ENCODE results near the gene SHISA3.
A peak's percentile ranks its signal among the peaks of the same experiment; 100 is the strongest.

SHISA3 gene

DNA sequence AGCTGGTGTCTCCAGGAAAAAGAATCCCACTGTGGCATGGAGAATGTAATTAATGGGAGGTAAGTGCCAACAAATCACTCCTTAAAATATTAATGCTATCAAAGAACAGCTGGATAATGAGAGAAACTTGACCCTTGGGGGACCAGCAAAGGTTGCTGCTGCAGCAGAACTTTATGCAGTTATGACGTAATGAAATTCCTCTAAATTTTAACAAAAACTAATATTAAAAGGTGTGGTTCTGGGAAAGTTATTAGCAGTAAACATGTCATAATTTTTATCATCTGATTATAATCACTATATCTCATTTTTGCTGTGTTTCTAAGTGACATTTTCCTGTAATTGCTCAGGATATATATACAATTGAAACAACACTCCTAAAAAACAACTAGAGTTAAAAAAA, 1.7 kb upstream of the SHISA3 start:
- H3K36me3 ChIP-seq (replicated peaks) = no peaks in the 10 kb centered on the region
- in situ Hi-C loops (cut with HindIII; ENCODE audit: low pct_ligation_motif_present, low sequenced_read_pairs) = no loop called here
- no peak for DNase-seq
- H3K4me3 ChIP-seq (ENCODE audit: low read depth, low read length) = no peak overlapping the region
- TF ChIP-seq CTCF (IDR thresholded peaks at IDR 0.05; ENCODE audit: low read depth, low read length, missing control alignments) = no peak
- peaks cover 3% of the 10 kb centered on the region for H3K27me3 ChIP-seq (replicated peaks)
- no peak overlapping the region for H3K27ac ChIP-seq

- peaks cover 3% of the 10 kb centered on the region for H3K27me3 ChIP-seq (replicated peaks)
- in situ Hi-C loops (cut with HindIII; ENCODE audit: low pct_ligation_motif_present, low sequenced_read_pairs) = no loop called here
These were observed 932 bp upstream of the SHISA3 start for GRCh38 chr4:42396361-42396751.

GRCh38 chr4:42397635-42398170, 415 bp downstream of the SHISA3 start:
- no peak overlapping the region for H3K27ac ChIP-seq

More at GRCh38 chr4:42396361-42396751, 932 bp upstream of the SHISA3 start:
- TF ChIP-seq CTCF (IDR thresholded peaks at IDR 0.05; ENCODE audit: low read depth, low read length, missing control alignments) = no peak
- no peak overlapping the region for H3K4me3 ChIP-seq (ENCODE audit: low read depth, low read length)
- no peaks in the 10 kb centered on the region for H3K36me3 ChIP-seq (replicated peaks)
- no peak overlapping the region for H3K27ac ChIP-seq
- no peak for DNase-seq

GRCh38 chr4:42398171-42398870, 1.0 kb downstream of the SHISA3 start:
- TF ChIP-seq CTCF (IDR thresholded peaks at IDR 0.05; ENCODE audit: low read depth, low read length, missing control alignments) = peak; percentile 17
- peak overlapping the region; percentile 47 for H3K4me3 ChIP-seq (ENCODE audit: low read depth, low read length)
- no peak for DNase-seq
- H3K36me3 ChIP-seq (replicated peaks) = no peaks in the 10 kb centered on the region
- no peak overlapping the region for H3K27ac ChIP-seq
- in situ Hi-C loops (cut with HindIII; ENCODE audit: low pct_ligation_motif_present, low sequenced_read_pairs) = no loop called here
- peaks cover 3% of the 10 kb centered on the region for H3K27me3 ChIP-seq (replicated peaks)

More at GRCh38 chr4:42397635-42398170, 415 bp downstream of the SHISA3 start:
- Histone ChIP-seq H3K36me3 (replicated peaks) (no peaks in the 10 kb centered on the region), H3K27me3 (replicated peaks) (peaks cover 3% of the 10 kb centered on the region), H3K4me3 (ENCODE audit: low read depth, low read length) (peak overlapping the region; percentile 47)
- no peak for TF ChIP-seq CTCF (IDR thresholded peaks at IDR 0.05; ENCODE audit: low read depth, low read length, missing control alignments)
- in situ Hi-C loops (cut with HindIII; ENCODE audit: low pct_ligation_motif_present, low sequenced_read_pairs) = no loop called here
- no peak for DNase-seq

- Histone ChIP-seq H3K27ac (no peak overlapping the region), H3K36me3 (replicated peaks) (no peaks in the 10 kb centered on the region), H3K27me3 (replicated peaks) (peaks cover 3% of the 10 kb centered on the region), H3K4me3 (ENCODE audit: low read depth, low read length) (peak overlapping the region; percentile 47)
- no peak for TF ChIP-seq CTCF (IDR thresholded peaks at IDR 0.05; ENCODE audit: low read depth, low read length, missing control alignments)
- in situ Hi-C loops (cut with HindIII; ENCODE audit: low pct_ligation_motif_present, low sequenced_read_pairs) = no loop called here
- no peak for DNase-seq
These were observed 1.6 kb downstream of the SHISA3 start for GRCh38 chr4:42398871-42399331.

Measured in brain microvascular endothelial cell (primary cell).